ENCODE measurements around the gene OAS2.
"Not testable (repeated sequence)": the region's sequence is repeated elsewhere in the genome, so short reads cannot be mapped to it uniquely, and the experiment has no call there.

The OAS2 gene

DNA sequence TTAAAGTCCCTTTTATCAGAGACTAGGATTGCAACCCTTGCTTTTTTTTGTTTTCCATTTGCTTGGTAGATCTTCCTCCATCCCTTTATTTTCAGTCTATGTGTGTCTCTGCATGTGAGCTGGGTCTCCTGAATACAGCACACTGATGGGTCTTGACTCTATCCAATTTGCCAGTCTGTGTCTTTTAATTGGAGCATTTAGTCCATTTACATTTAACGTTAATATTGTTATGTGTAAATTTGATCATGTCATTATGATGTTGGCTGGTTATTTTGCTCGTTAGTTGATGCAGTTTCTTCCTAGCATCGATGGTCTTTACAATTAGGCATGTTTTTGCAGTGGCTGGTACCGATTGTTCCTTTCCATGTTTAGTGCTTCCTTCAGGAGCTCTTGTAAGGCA, 21.2 kb upstream of the OAS2 start:
- not testable (repeated sequence) for DNase-seq

DNA sequence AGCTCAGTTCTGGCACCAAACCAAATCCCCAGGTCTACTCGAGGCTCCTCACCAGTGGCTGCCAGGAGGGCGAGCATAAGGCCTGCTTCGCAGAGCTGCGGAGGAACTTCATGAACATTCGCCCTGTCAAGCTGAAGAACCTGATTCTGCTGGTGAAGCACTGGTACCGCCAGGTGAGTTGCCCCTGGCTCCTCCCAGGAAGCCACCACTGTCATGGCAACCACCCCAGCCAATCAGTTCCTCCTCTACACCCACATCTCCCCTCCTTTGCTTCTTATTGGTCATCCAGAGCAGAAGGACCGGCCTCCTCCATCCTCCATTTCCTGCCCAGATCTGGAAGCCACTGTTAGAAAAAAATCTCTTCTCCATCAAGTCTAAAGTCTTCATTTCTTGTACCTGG, 17.2 kb upstream of the OAS2 start:
- no peak for DNase-seq

DNA sequence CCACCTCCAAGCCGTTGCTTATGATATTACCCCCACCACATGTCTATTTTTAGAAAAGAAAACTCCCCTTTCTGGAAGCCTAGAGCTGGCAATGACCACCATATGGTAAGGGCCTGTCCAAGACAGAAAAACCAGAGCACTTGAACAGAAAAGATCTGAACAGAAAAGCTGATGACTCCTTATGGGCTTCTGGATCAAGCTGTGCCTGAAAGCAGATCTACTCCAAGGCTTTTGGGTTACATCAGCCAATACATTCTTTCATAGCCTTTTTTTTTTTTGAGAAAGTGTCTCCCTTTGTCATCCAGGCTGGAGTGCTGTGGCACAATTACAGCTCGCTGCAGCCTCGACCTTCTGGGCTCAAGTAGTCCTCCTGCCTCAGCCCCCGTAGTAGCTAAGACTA, 16.8 kb upstream of the OAS2 start:
- DNase-seq, result no peak

DNA sequence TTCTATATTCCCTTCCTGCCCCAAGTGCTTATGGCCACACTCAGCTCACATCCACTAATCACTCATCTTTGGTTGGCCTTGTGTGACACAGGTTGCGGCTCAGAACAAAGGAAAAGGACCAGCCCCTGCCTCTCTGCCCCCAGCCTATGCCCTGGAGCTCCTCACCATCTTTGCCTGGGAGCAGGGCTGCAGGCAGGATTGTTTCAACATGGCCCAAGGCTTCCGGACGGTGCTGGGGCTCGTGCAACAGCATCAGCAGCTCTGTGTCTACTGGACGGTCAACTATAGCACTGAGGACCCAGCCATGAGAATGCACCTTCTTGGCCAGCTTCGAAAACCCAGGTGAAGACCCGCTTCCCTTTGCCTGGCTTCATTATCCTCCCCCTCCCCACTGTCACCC, 15.8 kb upstream of the OAS2 start:
- DNase-seq, result no peak

DNA sequence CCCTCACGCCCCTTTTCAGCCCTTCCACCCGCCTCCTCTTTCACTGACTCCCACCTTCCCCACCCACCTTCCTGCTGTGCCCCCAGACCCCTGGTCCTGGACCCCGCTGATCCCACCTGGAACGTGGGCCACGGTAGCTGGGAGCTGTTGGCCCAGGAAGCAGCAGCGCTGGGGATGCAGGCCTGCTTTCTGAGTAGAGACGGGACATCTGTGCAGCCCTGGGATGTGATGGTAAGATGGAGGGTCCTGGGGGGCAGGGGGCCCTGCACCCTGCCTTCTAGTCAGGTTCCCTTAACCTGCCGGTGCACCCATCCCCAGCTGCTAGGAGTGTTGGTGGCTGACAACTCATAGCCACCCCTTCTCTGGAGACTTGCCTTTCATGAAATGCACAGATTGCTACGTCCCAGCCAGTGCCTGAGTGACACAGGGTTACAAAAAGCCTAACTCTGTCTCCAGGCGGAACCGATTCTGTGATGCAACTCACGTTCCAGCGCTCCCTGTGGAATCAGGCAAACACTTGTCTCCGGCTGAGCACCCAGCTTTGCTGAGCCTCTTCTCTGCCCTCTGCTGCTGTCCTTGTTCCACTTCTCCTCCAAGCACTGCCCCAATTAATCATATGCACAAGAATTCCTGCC, 15.0 kb upstream of the OAS2 start:
- no peak for DNase-seq

DNA sequence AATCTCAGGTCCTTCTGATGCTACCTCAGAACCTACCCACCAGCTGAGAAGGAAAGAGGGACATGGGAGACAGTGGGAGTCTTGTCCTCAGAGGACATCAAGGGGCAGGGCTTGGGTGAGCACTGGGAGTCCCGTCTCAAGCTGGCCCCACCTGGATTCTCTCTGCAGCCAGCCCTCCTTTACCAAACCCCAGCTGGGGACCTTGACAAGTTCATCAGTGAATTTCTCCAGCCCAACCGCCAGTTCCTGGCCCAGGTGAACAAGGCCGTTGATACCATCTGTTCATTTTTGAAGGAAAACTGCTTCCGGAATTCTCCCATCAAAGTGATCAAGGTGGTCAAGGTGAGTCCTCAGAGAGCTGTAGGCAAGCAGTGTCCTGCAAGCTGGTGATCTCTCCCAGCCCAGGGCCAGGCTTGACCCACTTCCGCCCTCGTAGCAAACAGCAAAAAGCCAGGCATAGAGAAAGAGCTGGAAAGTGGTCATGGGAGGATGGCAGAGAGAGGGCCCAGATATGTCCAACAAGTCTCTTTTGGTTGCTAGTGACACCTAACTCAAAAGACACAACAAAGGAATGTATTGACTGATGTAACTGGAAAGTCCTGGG, 14.2 kb upstream of the OAS2 start:
- no peak for DNase-seq

DNA sequence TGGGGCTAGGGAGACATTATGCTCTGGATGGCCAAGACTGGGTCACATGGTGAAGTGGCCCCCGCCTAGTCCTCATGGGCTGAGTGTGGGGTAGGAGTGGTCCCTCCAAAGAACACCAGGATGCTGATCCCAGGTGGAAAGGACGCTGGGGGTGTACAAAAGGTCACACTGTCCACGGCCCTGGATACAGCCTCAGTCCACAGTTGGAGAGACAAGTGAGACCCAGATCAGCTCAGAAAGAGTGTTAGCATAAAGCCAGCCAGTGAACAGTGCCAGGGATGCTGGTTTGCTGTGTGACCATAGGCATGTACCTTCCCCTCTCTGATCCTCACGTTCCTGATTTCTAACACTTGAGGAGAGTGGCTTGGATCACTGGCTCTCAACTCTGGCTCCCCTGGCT, 13.4 kb upstream of the OAS2 start:
- no peak for DNase-seq

DNA sequence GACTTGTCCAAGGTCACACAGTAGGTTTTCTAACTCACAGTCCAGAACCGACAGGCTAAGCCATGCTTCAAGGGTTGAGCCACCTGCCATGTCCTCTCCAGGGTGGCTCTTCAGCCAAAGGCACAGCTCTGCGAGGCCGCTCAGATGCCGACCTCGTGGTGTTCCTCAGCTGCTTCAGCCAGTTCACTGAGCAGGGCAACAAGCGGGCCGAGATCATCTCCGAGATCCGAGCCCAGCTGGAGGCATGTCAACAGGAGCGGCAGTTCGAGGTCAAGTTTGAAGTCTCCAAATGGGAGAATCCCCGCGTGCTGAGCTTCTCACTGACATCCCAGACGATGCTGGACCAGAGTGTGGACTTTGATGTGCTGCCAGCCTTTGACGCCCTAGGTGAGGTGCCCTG, 12.7 kb upstream of the OAS2 start:
- DNase-seq, result no peak

DNA sequence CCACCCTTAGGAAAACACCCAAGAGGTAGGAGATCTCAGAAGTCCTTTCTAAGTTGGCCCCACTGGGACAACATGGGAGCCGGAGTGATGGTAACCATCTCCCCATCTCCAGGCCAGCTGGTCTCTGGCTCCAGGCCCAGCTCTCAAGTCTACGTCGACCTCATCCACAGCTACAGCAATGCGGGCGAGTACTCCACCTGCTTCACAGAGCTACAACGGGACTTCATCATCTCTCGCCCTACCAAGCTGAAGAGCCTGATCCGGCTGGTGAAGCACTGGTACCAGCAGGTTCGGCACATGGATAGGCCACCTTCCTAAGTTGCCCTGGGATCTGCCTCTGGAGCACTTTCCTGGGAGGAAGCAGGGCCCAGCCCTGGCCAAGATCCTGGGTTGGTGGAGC, 11.0 kb upstream of the OAS2 start:
- DNase-seq, result no peak

DNA sequence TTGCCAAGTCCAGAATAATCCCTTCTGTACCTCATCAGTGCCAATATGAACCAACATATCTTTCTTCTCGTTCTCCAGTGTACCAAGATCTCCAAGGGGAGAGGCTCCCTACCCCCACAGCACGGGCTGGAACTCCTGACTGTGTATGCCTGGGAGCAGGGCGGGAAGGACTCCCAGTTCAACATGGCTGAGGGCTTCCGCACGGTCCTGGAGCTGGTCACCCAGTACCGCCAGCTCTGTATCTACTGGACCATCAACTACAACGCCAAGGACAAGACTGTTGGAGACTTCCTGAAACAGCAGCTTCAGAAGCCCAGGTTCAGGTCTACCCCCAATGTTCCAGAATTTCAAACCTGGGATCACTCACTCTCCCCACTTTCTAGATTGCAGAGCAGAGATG, 10.5 kb upstream of the OAS2 start:
- no peak for DNase-seq

DNA sequence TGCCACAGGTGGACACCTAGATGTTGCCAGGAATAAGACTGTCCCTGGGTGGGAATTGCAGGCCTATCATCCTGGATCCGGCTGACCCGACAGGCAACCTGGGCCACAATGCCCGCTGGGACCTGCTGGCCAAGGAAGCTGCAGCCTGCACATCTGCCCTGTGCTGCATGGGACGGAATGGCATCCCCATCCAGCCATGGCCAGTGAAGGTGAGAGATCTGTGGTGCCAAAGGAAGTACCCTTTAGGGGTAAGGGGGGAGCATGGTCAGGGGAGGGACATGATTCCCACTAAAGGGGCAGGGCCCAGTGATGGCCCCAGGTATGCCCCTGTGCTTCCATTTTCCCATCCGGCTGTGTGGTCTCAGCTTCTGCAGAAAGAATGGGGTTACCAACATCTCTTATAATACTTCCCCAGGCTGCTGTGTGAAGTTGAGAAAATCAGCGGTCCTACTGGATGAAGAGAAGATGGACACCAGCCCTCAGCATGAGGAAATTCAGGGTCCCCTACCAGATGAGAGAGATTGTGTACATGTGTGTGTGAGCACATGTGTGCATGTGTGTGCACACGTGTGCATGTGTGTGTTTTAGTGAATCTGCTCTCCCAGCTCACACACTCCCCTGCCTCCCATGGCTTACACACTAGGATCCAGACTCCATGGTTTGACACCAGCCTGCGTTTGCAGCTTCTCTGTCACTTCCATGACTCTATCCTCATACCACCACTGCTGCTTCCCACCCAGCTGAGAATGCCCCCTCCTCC, 8.6 kb upstream of the OAS2 start:
- no peak for DNase-seq

DNA sequence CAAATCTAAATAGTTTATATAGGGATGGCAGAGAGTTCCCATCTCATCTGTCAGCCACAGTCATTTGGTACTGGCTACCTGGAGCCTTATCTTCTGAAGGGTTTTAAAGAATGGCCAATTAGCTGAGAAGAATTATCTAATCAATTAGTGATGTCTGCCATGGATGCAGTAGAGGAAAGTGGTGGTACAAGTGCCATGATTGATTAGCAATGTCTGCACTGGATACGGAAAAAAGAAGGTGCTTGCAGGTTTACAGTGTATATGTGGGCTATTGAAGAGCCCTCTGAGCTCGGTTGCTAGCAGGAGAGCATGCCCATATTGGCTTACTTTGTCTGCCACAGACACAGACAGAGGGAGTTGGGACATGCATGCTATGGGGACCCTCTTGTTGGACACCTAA, 7.9 kb upstream of the OAS2 start:
- DNase-seq, result no peak

DNA sequence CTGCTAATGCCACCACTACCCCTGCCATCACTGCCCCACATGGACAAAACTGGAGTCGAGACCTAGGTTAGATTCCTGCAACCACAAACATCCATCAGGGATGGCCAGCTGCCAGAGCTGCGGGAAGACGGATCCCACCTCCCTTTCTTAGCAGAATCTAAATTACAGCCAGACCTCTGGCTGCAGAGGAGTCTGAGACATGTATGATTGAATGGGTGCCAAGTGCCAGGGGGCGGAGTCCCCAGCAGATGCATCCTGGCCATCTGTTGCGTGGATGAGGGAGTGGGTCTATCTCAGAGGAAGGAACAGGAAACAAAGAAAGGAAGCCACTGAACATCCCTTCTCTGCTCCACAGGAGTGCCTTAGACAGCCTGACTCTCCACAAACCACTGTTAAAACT, 7.1 kb upstream of the OAS2 start:
- no peak for DNase-seq

DNA sequence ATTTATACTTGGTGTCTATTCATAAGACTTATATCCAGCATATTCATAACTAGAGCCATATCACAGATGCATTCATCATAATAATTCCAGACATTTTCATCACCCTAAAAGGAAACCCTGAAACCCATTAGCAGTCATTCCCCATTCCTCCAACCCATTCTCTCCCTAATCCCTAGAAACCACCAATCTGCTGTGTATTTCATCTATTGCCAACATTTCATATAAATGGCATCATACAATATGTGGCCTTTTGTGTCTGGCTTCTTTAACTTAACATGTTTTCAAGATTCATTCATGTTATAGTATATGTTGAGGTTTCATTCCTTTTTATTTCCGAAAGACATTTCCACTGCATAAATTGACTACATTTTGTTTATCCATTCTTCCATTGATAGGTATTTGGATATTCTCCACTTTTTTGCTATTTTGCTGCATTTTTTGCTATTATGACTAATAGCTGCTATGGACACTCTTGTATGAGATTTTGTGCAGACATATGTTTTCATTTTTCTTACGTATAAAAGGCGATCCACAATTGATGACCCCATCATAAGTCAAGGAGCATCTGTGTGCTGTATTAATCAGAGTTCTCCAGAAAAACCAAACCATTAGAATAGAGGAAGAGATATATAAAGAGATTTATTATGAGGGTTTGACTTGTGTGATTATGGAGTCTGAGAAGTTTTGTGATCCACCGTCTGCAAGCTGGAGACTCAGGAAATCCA, 5.1 kb upstream of the OAS2 start:
- DNase-seq, result no peak

DNA sequence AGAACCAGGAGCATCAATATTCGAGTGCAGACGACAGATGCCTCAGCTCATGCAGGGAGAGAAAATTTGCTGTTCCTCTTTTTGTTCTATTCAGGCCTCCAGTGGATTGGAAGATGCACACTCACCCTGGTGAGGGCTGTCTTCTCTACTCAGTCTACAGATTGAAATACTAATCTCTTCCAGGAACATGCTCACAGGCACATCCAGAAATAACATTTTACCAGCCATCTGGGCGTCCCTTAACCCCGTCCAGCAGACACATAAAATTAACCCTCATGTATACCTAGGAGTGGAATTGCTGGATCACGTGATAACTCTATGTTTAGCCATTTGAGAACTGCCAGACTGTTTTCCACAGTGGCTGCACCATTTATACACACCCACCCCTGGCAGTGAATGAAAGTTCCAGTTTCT, 4.5 kb upstream of the OAS2 start:
- no peak for DNase-seq

DNA sequence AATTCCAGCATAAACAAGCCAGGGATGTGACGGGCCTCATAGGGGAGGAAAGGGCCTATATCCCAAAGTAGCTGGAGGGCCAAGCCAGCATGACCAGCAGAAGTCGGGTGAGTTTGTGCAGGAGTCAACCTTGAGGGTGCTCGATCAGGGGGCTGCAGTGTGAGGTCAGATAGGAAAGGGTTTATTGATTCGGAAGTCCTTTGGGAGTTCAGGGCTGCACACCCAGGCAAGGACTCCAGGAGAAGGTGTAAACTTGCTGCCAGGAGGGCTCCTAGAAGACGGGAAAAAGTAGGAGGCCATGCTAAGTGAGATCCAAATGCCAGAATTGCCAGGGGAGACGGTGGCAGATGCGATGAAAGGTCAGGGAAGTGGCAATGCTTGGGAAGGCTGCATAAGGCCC, 3.4 kb upstream of the OAS2 start:
- no peak for DNase-seq

DNA sequence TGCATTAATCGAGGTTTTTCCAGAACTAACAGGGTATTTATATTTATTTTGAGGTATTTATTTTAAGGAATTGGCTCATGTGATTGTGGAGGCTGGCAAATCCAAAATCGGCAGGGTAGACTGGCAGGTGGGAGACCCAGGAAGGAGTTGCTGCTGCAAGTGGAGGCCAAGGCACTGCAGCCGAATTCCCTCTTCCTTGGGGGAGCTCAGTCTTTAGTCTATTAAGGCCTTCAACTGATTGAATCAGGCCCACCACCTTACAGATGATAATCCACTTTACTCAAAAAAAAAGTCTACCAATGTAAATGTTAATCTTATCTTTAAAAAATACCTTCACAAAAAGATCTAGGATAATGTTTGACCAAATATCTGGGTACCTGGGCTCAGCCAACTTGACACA, 1.2 kb upstream of the OAS2 start:
- no peak for DNase-seq

DNA sequence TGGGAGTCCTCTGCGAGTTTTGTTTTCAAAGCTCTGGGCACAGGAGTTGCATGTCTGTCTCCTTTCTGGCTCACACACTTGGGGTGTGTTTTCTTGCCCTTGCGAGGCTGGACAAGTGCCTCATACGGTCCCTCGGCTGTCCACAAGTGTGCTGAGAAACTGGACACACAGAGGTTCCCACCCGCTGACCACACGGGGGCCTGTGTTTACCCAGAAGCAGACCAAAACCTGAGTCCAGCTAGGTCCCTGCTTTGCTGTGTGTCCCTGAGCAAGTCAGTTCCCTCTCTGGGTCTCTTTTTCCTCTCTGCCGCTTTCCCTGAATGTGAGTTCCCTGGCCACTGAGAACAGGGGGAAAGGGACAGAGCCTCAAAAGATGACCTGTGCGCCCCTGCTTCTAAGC, 678 bp upstream of the OAS2 start:
- DNase-seq, result no peak

DNA sequence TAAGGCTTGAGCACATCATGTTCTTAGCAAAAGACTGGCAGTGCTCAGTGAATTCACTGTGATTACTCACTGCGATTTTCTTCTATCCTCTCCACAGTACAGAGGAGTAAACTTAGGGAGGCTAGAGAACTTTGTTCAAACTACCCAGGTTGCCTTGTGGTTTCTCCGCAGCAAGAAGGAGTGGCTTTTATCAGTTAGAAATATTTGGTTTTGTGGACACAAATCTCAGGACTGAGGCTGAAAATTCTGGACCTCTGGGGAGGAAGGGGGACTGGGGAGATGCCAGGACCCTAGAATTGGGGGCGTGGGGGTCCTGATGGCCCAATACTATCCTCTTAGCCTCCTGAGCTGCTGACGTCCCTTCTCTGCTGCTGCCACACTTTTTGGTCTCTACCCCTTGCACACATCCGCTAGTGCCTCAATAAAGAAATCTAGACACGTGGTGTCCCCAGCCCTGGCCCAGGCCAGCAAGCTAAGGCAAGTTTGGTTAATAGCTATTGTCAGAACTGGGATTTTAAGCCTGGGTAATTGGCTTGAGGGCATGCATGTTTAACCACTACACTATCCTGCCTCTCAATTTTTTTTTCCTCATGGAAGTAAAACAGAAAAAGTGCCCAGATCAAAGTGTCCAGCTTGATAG, 842 bp downstream of the OAS2 start:
- DNase-seq, result no peak

DNA sequence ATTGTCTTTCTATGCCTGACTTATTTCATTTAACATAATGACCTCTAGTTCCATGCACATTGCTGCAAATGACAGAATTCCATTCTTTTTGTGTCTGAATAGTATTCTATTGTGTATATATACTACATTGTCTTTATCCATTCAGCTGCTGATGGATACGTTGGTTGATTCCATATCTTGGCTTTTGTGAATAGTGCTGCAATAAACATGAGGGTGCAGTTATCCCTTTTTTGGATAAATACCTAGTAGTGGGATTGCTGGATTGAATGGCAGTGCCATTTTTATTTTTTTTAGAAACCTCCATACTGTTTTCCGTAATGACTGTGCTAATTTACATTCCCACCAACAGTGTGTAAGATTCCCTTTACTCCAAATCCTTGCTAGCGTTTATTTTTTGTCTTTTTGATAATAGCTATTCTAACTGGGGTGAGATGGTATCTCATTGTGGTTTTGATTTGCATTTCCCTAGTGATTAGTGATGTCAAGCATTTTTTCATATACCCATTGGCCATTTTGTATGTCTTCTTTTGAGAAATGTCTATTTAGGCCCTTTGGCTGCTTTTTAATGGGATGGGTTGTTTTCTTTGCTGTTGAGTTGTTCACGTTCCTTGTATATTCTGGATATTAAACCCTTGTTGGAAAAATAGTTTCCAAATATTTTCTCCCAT, 2.3 kb downstream of the OAS2 start:
- no peak for DNase-seq

DNA sequence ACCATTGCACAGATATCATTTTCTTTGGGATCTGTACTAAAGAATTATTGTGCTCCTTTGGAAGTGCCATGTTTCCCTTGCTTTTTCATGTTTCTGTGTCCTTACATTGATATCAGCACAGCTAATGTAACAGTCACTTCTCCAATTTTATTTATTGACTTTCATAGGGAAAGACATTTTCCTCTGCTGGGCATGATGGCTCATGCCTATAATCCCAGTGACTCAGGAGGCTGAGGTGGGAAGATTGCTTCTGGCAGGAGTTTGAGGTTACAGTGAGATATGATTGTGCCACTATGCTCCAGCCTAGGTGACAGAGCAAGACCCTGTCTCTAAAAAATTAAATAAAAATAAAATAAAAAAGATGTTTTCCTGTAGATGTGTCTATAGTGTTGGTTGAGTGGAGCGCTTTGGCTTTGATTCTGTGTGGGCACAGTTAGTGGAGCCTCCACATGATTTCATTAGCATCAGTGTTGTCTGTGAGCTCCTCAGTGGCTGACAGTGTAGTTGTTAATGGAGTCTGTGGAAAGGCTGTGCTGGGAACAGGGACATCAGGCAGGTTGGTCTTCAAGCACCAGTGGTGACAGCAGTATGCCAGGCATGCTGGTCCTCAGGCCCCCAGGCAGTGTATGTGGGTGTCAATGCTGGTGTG, 7.4 kb downstream of the OAS2 start:
- DNase-seq, result no peak

DNA sequence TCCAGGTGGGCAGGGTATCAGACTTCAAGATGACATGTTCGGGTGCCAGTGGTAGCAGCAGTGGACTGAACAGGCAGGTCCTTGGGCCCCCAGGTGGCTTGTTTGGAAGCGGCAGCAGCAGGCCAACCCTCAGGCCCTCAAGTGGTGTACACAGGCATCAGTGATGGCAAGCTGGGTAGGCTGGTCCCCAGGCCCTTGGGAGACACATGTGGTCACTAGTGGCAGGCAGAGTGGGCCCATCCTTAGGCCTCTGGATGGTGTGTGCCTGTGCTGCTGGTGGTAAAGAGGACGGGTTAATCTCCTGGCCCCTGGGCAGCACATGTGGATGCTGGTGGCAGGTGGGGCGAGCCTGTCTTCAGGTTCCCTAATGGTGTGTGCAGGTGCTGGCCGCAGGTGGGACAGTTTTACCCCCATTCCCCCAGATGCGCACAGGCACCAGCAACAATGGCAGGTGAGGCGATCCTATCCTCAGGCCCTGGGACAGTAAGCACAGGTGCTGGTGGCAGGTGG, 8.0 kb downstream of the OAS2 start:
- no peak for DNase-seq
